SKM-1 (cell line): ENCODE data around the gene MTMR10.

Experiments
- DNase-seq: peaks from one replicate; lab custom pipeline; 2025; ENCODE audit not compliant: unreplicated experiment; lab: John Stamatoyannopoulos, UW

The MTMR10 gene

DNA sequence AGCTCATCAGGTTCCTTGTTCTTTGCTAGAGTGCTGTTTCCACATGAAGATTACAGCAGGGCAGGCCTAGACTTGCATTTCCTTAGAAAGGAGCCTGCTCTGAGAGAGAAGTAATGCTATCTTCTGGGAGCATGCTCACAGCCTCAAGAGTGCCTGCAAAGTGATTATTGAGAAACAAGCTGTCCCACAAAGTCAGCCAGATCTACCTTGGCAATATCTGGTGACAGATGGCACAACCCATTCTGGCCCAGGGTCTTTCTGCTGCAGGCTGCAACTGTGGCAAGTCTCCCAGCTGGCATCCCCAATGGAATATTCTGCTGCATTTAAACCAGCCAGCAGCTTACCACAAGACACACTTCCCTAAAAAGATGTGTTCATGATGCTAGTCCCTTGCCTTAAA, 29.3 kb downstream of the MTMR10 start:
- peak; percentile 57 for DNase-seq

- DNase-seq, result no peak
These were observed 33.2 kb downstream of the MTMR10 start for GRCh38 chr15:30958219-30958618.

DNA sequence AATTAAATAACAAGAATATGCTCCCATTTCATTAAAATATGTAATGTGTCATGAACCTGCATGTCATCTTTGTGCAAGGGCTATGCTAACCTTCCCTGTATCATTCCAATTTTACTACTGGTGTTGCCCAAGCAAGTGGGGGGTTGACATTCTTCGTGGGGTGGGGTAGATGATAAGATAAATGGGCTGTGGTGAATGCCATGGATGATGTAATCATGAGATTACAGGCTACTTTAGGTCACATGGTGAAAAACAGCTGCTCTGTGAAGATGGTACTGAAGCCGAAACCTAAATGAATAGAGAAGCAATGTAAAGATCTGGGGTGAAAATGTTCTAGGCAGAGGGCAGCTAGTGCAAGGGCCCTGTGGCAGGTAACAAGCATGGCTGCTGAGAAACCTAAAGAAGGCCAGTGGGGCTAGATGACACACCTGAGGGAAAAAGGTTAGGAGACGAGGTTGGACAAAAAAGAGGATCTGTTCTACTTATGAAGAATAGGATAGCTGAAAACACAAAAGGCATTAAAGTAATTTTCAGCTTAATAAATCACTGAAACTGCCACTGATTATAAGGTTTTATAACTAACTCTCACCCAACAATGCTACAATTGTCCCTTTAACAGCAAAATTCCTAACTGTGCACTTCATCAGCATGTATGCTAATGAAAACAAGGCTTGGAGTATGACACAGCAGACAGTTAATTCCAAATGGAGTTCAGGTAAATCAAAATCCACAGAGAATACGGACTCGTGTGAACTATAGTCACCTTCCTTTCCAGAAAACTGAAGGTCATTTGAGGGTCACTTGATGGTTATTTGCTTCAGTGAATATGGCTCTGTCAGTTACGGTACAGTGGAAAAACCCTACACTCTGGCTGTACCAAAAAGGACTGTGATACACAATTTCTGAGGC, 35.0 kb downstream of the MTMR10 start:
- DNase-seq, result no peak

DNA sequence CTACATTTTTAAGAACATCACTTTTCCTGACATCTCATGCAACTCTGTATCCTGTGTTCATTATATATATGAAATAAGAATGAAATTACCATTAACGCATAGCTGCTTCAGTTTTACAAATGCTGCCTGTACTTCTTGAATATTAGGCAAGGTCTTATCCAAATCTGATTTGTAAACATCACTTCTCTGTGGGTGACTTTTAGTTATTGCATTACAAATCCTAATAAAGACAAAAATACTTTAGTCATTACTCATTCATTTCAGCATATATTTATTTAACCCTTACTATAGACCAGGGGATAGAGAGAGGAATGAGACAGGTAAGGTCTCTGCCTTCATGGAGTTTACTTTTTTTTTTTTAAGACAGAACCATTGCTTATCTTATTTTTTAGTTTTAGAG, 36.8 kb downstream of the MTMR10 start:
- no peak for DNase-seq

- no peak for DNase-seq
These were observed 37.6 kb downstream of the MTMR10 start for GRCh38 chr15:30953731-30954378.

- DNase-seq, result no peak
These were observed 38.2 kb downstream of the MTMR10 start for GRCh38 chr15:30953183-30953582.

- no peak for DNase-seq
These were observed 47.6 kb downstream of the MTMR10 start for GRCh38 chr15:30943654-30944335.

DNA sequence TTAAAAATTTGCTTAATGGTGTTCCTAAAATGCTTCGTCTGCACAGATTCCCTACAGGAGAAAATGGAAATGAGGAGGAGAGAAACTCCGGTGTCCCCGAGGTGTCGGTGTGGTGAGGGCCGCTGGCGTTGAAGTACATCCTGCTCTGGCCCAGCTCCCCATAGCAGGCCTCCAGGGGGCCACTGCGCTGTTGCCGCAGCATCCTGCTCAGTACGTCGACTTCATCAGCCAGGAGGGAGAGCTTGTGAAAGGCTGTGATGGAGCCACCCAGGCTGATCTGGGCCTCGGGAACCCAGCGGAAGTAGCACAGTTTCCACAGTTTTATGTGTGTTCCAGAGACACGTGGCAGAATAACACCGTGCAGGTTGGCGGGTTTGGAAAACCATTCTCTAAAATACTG, 49.9 kb downstream of the MTMR10 start:
- no peak for DNase-seq

- DNase-seq, result no peak
These were observed 51.1 kb downstream of the MTMR10 start for GRCh38 chr15:30940359-30940758.

DNA sequence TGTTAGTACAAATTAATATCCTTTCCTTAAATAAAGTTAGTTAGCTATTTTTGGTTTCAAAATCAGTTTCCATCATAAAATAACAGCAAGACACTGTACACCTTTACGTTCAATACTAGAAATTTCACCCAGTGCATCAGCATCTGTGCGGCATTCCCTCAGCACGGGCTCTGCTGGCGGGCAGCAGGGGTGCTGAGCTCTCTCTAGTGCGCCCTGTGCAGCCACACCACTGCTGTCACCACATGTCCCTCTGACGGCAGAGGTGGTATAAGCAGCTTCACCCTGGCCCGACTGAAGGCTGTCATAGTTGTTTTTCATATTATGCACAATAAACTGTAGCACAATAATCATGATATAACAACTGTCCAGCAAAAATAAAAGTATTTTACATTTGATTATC, 52.3 kb downstream of the MTMR10 start:
- no peak for DNase-seq

DNA sequence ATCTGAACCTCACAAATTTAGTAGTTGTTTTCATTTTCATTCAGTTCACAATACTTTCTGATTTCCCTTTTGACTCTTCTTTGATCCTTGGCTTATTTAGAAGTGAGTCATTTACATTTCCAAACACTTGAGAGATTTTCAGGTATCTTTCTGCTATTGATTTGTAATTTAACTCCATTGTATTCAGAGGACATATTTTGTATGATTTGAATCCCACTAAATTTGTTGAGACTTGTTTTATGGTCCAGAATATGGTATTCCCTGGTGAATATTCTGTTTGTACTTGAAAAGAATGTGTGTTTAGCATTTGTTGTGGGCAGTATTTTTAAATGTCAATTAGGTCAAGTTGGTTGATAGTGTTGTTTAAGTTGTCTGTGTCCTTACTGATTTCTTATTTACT, 58.1 kb downstream of the MTMR10 start:
- DNase-seq, result no peak

- no peak for DNase-seq
These were observed 61.0 kb downstream of the MTMR10 start for GRCh38 chr15:30930422-30930821.

- DNase-seq, result no peak
These were observed 61.4 kb downstream of the MTMR10 start for GRCh38 chr15:30929982-30930381.

DNA sequence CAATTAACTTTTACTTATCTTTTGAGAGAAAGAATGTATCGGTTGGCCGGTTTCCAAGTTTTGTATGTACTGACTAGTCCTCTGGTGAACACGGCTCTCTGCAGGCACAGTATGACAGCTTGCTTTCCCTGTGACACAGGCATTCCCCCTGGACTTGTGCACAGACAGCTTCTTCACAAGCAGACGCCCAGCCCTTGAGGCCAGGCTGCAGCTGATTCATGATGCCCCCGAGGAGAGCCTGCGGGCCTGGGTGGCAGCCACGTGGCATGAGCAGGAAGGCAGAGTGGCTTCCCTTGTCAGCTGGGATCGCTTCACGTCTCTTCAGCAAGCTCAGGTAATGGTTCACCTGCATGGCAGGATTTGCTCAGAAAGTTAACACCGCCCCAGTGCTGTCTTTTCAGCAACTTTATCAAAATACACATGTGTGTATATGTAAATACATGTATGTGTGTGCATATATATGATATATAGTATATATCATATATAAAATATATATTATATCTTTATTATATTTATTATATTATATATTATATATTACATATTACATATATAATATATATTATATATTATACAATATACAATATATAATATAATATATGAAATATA, 62.3 kb downstream of the MTMR10 start:
- no peak for DNase-seq

- no peak for DNase-seq
These were observed 63.4 kb downstream of the MTMR10 start for GRCh38 chr15:30928076-30928475.

DNA sequence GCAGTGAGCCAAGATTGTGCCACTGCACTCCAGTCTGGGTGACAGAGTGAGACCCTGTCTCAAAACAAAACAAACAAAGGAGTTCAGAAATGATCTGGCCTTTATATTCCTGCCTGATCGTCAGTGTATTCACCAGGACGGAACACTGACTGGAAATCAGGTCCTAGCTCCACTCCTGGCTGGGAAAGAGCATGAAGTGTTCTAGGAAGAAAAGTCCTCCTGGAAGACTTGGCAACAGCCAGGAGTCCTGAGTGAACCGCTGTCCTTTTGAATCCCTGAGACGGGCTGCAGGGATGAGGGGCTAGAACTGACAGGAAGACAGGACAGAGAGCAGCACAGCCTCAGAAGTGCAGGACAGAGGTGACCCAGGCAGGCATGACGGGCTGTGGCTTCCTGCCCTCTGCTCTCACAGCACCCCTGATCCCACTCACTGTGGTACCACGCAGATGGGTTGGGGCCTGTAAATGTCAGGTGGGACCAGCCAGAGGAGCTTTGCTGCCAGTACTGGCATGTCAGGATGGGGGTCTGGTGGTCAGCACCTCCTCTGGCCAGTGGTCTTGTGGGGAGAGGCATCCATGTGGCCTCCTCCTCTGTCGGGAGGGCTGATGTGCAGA, 64.2 kb downstream of the MTMR10 start:
- no peak for DNase-seq

GRCh38 chr15:30926161-30926560, 65.3 kb downstream of the MTMR10 start:
- DNase-seq, result no peak

DNA sequence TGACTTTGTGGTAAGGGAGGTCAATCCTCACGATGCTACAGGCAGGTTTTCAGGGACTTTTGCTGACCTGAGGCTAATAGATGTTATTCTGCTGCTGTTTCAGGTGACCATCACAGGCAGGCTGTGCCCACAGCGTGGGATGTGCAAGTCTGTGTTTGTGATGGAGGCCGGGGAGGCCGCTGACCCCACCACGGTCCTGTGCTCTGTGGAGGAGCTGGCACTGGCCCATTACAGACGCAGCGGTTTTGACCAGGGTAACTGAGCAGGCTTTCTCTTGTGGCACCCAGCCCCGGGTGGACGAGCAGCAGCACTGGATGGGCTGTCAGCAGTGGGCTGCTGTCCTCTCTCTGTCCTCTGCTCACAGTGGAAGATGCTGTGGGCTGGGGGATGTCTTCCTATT, 65.7 kb downstream of the MTMR10 start:
- DNase-seq, result no peak

- DNase-seq, result no peak
These were observed 67.1 kb downstream of the MTMR10 start for GRCh38 chr15:30924353-30924752.

GRCh38 chr15:30923429-30923828, 68.0 kb downstream of the MTMR10 start:
- DNase-seq, result no peak
